NCI-H748 (cell line): Measurements from ENCODE around the gene TFCP2L1.
"Not testable (repeated sequence)": the region's sequence is repeated elsewhere in the genome, so short reads cannot be mapped to it uniquely, and the experiment has no call there.

ENCODE experiments used
- DNase-seq: peaks from one replicate; lab custom pipeline; 2025; ENCODE audit not compliant: unreplicated experiment; lab: John Stamatoyannopoulos, UW

Gene TFCP2L1

DNA sequence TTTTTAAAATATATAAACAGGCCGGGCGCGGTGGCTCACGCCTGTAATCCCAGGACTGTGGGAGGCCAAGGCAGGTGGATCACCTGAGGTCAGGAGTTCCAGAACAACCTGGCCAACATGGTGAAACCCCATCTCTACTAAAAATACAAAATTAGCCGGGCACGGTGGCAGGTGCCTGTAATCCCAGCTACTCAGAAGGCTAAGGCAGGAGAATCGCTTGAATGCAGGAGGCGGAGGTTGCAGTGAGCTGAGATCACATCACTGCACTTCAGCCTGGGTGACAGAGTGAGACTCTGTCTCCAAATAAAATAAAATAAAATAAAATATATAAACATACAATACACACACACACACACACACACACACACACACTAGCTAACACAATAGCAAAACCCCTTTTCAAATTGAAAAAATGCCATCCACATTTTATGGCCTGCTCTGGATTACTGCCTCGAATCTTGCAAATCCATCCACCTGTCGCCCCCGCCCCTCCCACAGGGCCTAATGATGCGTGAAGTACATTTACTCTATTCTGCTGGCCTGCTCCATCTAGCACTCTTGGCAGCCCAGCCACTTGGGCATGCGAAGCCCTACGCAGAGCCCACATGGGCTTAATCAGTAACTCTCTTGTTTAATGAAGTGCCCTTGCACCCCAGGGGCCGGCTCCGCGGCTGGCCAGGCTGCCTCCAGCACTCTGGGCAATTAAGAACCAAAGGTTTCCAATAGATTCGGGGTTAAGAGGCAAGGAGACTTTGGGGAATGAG lies 57.4 kb downstream of the TFCP2L1 start:
- DNase-seq, result peak; percentile 91

DNA sequence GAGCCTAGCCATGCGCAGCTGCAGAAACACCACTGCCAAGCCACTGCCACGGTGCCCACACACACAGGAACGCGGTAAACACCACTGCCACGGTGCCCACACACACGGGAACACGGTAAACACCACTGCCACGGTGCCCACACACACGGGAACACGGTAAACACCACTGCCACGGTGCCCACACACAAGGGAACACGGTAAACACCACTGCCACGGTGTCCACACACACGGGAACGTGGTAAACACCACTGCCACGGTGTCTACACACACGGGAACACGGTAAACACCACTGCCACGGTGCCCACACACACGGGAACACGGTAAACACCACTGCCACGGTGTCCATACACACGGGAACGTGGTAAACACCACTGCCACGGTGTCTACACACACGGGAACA lies 59.3 kb downstream of the TFCP2L1 start:
- not testable (repeated sequence) for DNase-seq

DNA sequence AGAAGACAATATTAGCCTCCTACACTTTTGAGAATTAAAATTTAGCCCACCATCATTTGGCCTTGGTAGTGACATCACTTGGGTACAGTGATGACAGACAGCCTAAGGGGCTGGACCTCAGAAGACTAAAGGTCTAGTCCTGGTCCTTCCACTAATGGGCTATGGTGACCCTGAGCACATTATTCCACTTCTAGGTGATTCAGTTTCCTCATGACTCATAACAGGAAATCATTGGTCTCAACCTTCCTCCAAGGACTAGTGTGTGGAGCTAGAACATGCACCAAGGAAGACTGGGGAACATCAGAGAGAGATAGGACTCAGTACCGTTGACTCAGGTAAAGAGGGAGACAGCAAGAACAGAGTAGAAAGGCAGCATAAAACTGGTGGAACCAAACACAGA lies 64.0 kb downstream of the TFCP2L1 start:
- no peak for DNase-seq

DNA sequence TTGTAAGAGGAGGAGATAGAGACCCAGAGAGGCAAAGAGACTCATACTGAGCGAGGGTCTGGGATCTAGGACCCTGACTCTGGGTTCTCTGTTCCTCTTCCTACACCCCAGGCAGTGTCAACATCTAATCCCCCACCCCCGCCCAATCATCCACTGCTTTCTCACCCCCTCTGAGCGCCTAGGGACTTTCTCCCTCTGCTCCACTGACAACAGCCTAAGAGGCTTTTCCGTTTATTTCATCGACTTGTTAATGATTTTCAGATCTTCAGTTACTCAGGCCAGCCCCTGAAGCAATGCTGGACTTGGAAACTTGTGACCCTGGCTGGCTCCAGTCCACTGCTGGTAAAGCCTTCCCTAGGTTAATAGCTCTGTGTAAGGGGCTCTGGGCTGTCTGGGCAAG lies 65.1 kb downstream of the TFCP2L1 start:
- DNase-seq, result no peak

DNA sequence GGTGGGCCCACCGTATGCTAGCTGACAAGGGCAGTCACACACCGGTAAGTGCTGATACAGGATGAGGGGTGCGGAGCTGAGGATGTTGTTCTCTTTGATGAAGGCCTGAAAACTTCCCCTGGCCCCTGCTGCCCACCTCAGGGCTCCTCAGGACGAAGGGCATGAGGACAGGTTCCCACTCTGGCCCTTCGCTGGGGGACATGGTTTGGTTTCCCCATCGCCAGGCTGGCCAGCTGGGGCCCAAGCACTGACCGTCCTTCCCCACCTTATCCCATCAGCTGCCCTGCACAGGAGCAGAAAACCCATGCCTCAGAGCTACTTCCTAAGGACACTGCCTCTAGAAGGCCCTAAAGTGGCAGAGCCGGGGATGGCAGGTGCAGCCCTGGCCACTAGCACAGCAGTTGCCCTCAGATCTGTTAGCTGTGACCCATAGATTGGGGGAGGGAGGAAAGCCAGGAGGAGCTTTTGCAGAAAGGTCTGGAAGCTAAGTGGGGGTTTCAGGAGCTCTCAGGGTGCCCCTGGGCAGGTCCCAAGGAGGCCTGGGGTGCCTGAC lies 66.5 kb downstream of the TFCP2L1 start:
- no peak for DNase-seq

DNA sequence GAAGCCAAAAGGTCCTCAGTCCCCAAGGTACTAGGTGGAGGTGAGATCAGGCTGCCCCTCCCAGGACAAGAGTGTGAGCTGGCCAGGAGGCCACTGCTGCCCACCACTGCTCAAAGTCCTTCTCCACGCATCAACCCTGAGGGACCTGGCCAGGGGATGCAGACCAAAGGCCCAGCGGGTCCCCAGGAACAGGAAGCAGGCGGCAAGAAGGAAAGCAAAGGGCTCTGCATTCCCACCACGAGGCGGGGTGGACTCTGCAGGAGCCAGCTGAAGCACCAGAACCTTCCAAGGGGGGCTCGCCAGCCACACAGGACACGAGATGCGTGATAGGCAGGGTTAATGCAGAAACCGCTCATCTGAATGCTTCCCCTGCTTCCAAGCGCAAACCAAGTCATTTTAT lies 67.4 kb downstream of the TFCP2L1 start:
- no peak for DNase-seq

DNA sequence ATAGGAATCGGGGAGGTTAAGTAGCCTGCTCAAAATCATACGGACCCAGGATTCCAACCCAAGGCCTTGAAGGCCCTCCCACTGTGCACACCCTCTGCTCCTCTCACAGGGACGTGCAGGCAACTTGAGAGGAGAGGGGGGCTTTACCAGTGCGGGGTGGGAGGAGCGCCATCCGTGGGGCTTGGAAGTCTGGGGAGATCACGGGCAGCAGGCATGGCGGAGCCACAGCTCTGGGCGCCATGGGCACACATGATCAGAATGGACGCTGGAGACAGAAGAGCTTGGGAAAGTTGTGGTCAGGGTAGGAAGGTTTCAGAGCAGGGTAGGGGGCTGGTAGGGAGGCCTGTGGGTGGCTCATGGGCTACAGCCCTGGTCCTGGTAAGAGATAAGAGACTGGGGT lies 70.7 kb downstream of the TFCP2L1 start:
- DNase-seq, result no peak

DNA sequence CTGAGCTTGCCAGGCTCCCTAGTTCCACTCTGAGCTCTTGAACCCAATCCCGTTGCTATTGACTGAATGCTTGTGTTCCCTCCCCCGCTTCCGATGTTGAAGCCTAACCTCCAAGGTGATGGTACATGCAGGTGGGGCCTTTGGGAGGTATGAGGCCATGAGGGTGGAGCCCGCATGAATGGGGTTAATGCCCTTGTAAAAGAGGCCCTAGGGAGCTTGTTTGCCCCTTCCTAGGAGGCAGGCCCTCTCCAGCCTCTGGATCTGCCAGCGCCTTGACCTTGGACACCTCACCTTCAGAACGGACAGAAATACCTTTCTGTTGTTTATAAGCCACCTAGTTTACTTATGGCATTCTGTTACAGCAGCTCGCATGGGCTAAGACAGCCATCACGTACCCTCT lies 71.6 kb downstream of the TFCP2L1 start:
- no peak for DNase-seq

DNA sequence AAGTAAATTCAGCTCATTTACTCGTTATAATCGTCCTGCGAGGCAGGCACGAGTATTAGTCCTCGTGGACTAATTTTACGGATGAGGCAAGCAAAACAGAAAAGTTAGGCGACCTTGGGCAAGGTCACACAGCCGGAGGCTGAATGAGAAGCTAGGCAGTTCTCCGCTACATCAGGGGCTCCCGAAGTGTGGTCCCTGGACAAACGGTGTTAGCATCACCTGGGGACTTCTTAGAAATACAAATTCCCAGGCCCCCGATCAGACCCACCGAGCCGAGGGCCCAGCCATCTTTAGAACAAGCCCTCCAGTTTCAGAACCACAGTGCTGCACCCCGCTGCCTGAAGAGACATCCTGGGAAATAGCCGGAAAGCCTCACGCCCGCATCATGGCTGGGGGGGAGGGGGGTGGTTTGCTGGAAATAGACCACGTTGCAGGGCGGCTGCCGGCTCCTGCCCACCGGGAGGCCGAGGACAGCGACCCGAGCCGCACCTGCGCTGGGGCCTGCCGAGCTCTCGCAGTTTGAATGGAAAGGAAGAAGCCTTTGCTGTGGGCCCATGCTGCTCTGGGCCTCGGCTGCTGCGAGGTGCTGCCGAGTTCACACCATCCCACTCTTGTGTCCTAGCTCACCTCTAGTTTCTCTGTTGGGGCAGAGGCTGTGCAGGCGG lies 72.2 kb downstream of the TFCP2L1 start:
- no peak for DNase-seq

DNA sequence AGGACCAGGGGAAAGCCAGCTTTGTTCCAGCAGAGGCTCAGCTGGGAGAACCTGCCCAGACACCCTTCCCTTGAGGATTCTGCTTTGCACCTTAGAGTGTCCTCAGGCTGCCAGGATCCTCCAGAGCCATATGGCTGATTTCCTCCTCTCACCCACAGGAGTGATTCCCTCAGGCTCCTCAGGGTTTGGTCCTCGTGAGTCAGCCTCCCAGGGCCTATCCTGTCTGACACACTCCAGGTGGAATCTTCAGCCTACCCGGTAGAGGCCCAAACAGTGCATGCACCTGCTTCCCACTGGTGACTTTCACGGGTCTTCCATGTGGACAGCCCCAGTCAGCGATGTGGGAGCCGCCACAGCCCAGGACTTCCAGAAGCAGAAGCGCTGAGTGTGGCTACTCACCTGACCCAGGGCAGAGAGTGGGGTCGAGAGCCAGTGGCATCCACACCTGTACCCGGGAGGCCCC lies 73.3 kb downstream of the TFCP2L1 start:
- no peak for DNase-seq

DNA sequence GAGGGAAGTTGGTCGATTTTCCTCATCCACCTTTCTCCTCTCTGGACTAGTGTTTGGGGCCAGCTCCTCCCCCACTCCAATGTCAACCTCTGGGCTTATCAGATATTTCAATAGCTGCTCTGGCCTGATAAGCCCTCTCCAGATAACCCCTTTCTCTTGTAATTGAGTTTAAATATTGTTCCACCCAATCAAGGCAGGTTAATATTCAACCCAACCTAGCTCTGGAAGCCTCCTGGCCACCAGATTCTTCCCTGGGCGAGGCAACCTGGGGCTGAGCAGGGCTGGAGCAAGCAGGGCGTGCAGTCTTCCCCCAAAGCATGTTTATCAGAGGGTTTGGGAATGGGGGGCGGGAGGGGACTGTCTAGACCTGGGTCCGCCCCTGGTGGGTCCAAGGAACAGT lies 73.8 kb downstream of the TFCP2L1 start:
- DNase-seq, result no peak

DNA sequence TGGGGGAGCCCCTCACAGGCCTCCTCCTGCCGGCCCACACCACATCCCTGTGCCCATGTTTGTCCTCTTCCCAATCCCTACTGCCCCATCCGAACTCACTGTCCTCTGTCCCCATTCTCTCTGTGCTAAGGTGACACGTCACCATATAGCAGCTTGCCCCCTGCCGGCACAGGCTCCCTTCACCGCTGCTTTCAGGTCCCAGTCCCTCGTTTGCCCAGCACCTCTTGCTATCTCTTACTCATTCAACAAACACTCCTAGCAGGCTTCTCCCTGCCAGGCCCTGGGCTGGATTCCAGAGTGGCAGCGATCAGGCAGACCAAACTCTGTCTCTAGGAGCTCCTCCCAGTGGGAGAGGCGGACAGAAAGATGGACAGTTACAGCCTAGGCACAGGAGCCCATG lies 74.3 kb downstream of the TFCP2L1 start:
- no peak for DNase-seq

DNA sequence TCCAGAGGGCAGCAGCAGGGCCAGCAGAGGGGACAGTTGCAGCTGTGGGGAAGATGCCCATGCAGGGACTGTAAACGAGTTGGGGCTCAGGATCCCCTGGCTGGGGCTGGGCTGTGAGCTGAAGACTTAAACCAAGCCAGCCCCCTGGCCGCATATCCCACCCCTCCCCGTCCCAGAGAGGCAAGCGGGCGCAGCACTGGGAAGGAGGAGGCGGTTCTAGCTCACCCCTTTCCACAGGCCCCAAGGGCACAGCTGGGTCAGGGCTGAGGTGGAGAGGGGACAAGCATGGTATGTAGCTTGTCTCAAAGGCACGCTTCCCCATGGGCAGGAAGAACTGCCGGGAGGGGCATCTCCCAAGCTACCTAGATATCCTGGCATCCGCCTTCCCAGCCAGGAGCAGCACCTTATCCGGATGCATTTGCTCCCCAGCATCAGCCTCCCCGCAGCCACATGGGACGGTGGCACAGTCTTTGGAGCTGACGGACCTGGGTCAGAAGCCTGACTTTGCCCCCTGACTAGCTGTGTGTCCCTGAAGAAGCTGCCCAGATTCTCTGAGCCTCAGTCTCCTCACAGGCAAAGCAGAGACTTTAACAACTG lies 75.9 kb downstream of the TFCP2L1 start:
- DNase-seq, result no peak

DNA sequence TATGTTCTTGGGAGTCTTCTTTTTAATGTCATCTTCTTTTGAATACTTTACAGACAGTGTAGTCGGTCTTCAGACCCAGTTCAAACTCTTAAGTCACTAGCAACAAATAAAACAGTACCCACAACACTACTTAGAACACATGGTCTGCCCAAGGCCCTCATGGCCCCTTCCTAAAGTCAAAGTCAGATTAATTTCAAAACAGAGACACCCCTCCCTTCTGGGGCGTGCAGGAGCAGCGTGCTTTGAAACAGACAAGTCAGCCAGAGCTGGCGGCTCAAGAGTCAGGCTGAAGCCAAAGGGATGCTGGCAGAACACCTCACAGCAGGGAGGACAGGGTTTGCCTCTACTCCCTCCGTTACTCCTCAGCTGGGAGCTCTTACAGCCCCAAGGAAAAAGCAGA lies 77.5 kb downstream of the TFCP2L1 start:
- no peak for DNase-seq

DNA sequence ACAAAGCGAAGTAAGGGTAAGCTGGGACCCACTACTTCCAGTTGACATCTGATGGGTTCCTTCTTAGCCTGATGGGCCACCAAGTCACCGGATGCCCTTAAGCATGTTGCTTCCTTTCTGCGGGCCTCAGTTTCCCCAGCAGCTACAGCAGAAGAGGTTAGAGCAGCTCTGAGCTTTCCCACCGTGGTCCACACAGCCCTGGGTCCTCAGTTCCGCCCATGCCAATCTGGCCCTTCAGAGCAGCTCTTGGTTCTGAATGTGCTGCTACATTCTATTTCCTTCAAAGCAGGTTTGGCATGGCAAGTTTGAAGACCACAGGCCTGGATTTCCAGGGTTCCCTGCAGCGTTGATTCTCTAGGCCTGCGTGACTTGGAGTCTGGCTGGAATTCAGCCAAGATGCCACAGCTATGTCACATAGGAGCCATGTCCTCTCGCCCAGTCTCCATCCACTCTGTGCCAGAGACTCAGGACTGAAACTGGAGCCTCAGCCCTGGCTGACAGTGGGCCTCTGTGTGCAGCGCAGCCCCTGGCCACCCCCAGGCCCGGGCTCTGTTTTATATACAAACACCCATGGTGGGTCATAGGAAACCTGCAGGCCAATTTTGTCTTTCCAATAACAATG lies 79.6 kb downstream of the TFCP2L1 start:
- DNase-seq, result no peak

DNA sequence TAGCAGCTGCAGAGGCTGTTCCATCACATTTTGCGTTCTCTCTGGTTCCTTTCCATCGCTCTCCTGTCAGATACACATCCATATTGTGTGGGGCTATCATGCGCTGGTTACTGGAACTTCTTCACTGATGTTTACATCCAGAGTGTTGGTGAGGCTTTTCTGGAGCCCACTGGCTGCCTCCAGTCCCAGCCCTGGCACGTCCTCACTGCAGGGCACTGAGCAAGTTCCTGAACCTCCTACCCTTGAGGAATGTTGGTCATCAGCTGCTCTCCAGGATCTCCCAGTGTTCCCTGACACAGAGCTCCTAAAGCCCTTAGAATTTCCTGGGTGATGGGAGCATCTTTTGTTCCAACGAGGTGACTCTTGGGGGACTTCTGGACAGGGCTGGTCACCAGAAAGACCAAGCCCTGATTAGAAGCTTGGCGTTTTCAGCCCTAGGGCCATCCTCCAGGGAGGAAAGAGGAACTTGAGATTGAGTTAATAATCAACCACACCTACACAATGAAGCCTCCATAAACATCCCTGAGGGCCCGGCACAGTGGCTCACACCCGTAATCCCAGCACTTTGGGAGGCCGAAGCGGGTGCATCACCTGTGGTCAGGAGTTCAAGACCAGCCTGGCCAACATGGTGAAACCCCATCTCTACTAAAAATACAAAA lies 81.3 kb downstream of the TFCP2L1 start:
- no peak for DNase-seq

DNA sequence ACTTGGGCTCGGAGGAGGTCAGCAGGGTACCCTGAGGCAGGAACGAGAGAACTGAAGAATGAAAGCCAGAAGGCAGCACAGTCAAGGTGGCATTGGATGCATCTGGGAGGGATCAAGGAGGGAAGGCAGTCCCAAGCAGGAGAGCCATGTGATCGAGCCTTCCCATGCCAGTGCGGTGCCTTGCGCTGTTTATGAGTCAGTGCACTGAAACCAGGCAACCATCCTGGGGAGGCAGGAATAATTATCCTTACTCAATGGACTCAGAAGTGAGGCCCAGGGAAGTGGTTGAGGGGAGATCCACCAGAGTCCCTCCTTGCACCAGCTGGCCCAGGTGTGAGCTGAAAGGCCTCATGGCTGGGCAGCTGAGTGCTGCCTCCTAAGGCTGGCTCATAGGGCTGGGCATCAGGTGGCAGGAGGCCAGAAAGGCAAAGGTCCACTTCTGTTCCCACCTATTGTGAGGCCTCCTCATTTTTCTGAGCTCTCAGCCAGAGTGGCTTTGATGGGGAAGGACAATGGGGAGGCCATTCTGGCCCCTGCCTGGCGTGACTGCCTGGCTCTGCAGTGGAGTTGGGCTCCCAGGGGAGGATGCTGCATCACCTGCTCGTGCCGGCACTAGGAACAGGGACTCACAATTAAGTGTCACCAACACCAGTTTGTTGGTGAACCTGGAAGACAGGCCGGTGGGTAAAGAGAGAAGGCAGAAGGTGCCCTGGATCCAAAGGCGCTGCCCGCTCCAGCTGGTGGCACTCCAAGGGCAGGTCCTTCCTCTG lies 82.3 kb downstream of the TFCP2L1 start:
- DNase-seq, result no peak

DNA sequence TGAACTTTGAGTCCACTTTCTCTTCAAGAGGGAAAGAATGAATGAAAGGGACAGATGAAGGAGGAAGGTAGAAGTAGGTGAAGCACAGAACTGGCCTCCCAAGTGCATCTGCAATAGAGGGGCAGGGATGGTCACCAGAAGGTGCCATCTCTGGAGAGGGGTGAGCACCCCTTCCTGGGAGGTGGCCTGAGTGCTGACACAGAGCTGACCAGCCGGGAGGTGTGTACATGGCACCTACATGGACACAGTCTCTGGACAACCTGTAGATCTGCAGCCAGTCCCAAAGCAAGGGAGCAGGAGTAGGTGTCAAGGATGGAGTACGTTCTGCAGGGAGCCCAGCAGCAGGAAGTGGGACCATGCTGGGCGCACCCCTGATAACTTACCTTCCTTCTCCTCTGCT lies 83.2 kb downstream of the TFCP2L1 start:
- DNase-seq, result no peak

DNA sequence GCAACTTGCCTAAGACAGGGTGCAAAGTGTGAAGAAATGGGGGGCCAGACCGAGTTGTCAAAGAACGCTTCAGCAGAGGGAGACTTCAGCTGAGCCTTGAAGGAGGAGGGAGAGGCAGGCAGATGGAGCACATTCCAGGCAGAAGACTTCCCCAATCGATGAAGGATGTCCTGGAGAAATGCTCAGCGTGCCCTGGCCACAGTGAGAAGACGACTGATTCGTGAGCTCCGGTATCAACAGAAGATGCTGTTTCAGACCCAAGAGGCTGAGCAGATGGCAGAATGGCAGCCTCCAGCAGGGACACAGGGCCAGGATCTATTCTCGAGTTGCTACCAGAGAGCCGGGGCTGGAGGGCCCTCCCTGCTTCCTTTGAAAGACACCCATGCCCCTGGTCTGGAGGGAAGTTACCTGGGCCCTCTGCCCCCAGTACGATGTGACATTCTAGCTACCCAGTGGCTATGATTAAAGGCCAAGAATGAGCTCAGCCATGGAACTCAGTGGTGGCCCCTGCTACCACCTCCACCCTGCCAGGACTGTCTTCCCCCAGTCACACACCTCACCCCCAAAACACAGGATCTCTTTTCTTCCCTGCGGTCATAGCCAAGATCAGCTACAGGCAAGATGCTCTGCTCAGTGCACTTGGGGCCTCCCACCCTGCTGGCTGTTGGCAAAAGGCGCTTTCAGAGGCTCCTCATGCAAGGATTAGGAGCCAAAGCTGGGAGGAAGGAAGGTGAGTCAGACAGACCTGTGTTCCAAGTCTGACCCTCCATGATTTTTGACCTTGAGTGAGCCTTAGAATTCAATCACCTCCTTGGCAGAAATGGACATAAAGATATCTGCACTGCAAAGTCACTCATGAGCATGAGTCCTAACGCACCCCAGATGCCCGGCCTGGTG lies 84.3 kb downstream of the TFCP2L1 start:
- no peak for DNase-seq
